KMS-11 (cell line): ENCODE measurements around the gene C9orf85.
"Not testable (repeated sequence)": the region's sequence is repeated elsewhere in the genome, so short reads cannot be mapped to it uniquely, and the experiment has no call there.

Source experiments
- H2AFZ ChIP-seq: fragments of 200-600 bp; sonication (generic); 2 replicates; pipeline ENCODE4 v1.6.1; 2016; ENCODE audit warnings: antibody characterized with exemption, mixed run types, low read depth
- H3K27ac ChIP-seq: fragments of 200-600 bp; sonication (generic); 2 replicates; pipeline ENCODE4 v1.6.1; 2016; ENCODE audit warnings: mild to moderate bottlenecking, mixed run types
- H3K27me3 ChIP-seq: fragments of 200-600 bp; sonication (generic); 2 replicates; pipeline ENCODE4 v1.6.1; 2017; ENCODE audit warnings: mild to moderate bottlenecking, low read depth, mixed run types, moderate library complexity; ENCODE audit not compliant: insufficient read depth
- H3K36me3 ChIP-seq: fragments of 200-600 bp; sonication (generic); 2 replicates; pipeline ENCODE4 v1.6.1; 2017; ENCODE audit warnings: mild to moderate bottlenecking, mixed run types; ENCODE audit not compliant: insufficient read depth
- H3K4me1 ChIP-seq: fragments of 200-600 bp; sonication (generic); 2 replicates; pipeline ENCODE4 v1.6.1; 2016; ENCODE audit warnings: mild to moderate bottlenecking, low read depth, mixed run types; ENCODE audit not compliant: poor library complexity, severe bottlenecking
- H3K4me2 ChIP-seq: fragments of 200-600 bp; sonication (generic); 2 replicates; pipeline ENCODE4 v1.7.0; 2016; ENCODE audit warnings: mild to moderate bottlenecking, mixed run types
- H3K4me3 ChIP-seq: fragments of 200-600 bp; sonication (generic); IDR thresholded peaks from 2 replicates; pipeline ENCODE4 v1.6.1; 2017; ENCODE audit warnings: low read depth, low read length, mixed read lengths; ENCODE audit not compliant: insufficient read depth
- H3K79me2 ChIP-seq: fragments of 200-600 bp; sonication (generic); 2 replicates; pipeline ENCODE4 v1.6.1; 2016; ENCODE audit warnings: low read depth, mixed run types; ENCODE audit not compliant: insufficient read depth
- H3K9ac ChIP-seq: fragments of 200-600 bp; sonication (generic); 2 replicates; pipeline ENCODE4 v1.6.1; 2016; ENCODE audit warnings: mild to moderate bottlenecking, mixed run types
- H4K20me1 ChIP-seq: fragments of 200-600 bp; sonication (generic); 2 replicates; pipeline ENCODE4 v1.6.1; 2016; ENCODE audit warnings: mild to moderate bottlenecking, mixed run types; ENCODE audit not compliant: insufficient read depth
- CTCF ChIP-seq: fragments of 200-600 bp; sonication (generic); conservative IDR thresholded peaks from 2 replicates; pipeline ENCODE4 v1.6.1; 2017; ENCODE audit warnings: low read depth, mild to moderate bottlenecking, antibody characterized with exemption, low read length, moderate library complexity, mixed read lengths

Gene C9orf85

GRCh38 chr9:71941998-71942567, 30.6 kb downstream of the C9orf85 start:
- Histone ChIP-seq H3K4me2 (no peak overlapping the region), H3K79me2 (peaks cover 13% of the 10 kb centered on the region; the same call in 1 of the 2 replicates), H3K36me3 (no peaks in the 10 kb centered on the region), H3K4me1 (peaks cover 6% of the 10 kb centered on the region), H3K27me3 (no peaks in the 10 kb centered on the region), H3K4me3 (no peak overlapping the region), H3K9ac (no peak overlapping the region), H4K20me1 (no peaks in the 10 kb centered on the region), H2AFZ (no peak overlapping the region), H3K27ac (no peak overlapping the region)
- TF ChIP-seq CTCF: no peak

- Histone ChIP-seq H3K9ac (no peak overlapping the region), H3K4me3 (no peak overlapping the region), H2AFZ (no peak overlapping the region), H3K79me2 (no peaks in the 10 kb centered on the region), H4K20me1 (no peaks in the 10 kb centered on the region), H3K27ac (no peak overlapping the region), H3K36me3 (no peaks in the 10 kb centered on the region), H3K27me3 (no peaks in the 10 kb centered on the region), H3K4me1 (peaks cover 6% of the 10 kb centered on the region), H3K4me2 (no peak overlapping the region)
- no peak for TF ChIP-seq CTCF
Observed at GRCh38 chr9:71944754-71945375, 33.4 kb downstream of the C9orf85 start.

GRCh38 chr9:71954652-71955051, 43.2 kb downstream of the C9orf85 start:
- H4K20me1 ChIP-seq, H2AFZ ChIP-seq, H3K27ac ChIP-seq, H3K4me3 ChIP-seq, H3K27me3 ChIP-seq, H3K36me3 ChIP-seq, H3K79me2 ChIP-seq, H3K9ac ChIP-seq, H3K4me2 ChIP-seq, H3K4me1 ChIP-seq: not testable (repeated sequence)

GRCh38 chr9:71955300-71955915, 44.0 kb downstream of the C9orf85 start:
- no peak overlapping the region for H3K9ac ChIP-seq
- no peaks in the 10 kb centered on the region for H3K36me3 ChIP-seq
- no peak overlapping the region for H3K27ac ChIP-seq
- no peak overlapping the region for H3K4me3 ChIP-seq
- H4K20me1 ChIP-seq: no peaks in the 10 kb centered on the region
- no peaks in the 10 kb centered on the region for H3K79me2 ChIP-seq
- no peak overlapping the region for H2AFZ ChIP-seq
- H3K4me2 ChIP-seq: no peak overlapping the region
- H3K4me1 ChIP-seq: no peaks in the 10 kb centered on the region
- TF ChIP-seq CTCF: no peak
- no peaks in the 10 kb centered on the region for H3K27me3 ChIP-seq

GRCh38 chr9:71962328-71962727, 50.9 kb downstream of the C9orf85 start:
- Histone ChIP-seq H4K20me1 (no peaks in the 10 kb centered on the region), H3K4me1 (no peaks in the 10 kb centered on the region), H3K27me3 (no peaks in the 10 kb centered on the region), H3K36me3 (no peaks in the 10 kb centered on the region), H3K4me2 (no peak overlapping the region), H3K79me2 (no peaks in the 10 kb centered on the region), H2AFZ (no peak overlapping the region), H3K4me3 (no peak overlapping the region), H3K9ac (no peak overlapping the region), H3K27ac (no peak overlapping the region)
- no peak for TF ChIP-seq CTCF

- H3K27ac ChIP-seq, H3K4me1 ChIP-seq, H3K4me2 ChIP-seq, H2AFZ ChIP-seq, H4K20me1 ChIP-seq, H3K9ac ChIP-seq, H3K4me3 ChIP-seq, H3K79me2 ChIP-seq, H3K36me3 ChIP-seq, H3K27me3 ChIP-seq: not testable (repeated sequence)
Observed at GRCh38 chr9:71963471-71963996, 52.1 kb downstream of the C9orf85 start.
